ENCODE results near the gene SLC4A11. TPM values are rescaled to one million over a fixed set of nuclear protein-coding genes. Genes with fewer than 3 reads are reported as not detected.

SLC4A11 gene
- polyA plus RNA-seq, 1 of the 3 experiments (the other 2 are of a cell fraction): 2.7 TPM

DNA sequence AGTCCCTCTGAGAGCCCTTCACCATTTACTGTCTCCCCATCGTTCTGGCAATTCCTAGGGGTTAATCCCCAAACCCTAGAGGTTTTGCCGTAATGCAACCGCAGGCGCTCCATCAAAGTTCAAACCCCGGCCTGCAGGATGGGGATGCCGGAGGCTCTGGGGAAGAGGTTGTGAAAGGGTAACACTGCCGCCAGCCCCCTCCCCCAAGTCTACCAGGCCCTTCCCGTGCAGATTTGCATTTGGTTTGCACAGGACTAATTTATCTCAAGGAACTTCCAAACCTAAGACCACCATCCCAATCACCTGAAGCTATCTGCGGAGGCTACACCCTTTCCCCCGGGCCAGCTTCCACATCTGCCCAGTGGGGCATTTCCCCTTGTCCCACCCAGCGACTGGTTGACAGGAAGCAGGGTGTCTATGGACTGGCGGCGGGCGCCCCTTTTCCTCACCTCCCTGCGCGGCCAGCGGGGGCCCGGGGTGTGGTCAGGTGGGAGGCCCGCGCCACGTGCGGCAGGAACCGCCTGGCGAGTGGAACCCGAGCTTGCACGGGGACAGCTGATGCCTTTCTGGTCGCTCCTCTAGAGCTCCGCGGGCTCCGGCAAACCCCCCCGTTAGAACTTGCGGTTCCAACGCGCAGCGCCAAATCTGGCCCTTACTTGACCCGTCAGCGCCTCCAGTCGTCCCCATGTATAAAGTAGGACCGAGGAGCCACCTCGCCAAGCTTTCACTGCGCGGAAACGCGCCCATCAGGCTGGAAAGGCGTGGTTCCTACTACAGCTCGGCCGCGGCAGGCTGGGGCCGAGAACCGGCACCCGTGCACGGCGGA, 9.4 kb upstream of the SLC4A11 start:
- no peaks in the 10 kb centered on the region for H3K79me2 ChIP-seq (ENCODE audit: insufficient read depth)
- ChIA-PET CTCF (interaction anchor here (1.4 kb wide), 1 partner anchor 68 kb away, joined by 3 read pairs; no protein-coding TSS in a partner anchor), POLR2A (interaction anchor here (0.6 to 1.5 kb wide), 2 partner anchors 9 to 34 kb away, joined by 3 to 6 read pairs; no protein-coding TSS in a partner anchor)
- no peaks in the 10 kb centered on the region for H3K9me2 ChIP-seq
- H3K4me3 ChIP-seq (ENCODE audit: low read depth in 2 of 2, low read length in 1 of 2): no peak overlapping the region
- DNase-seq: no peak
- no peak overlapping the region for H3K27ac ChIP-seq (ENCODE audit: low read depth in 2 of 2, low read length in 1 of 2)
- H2AFZ ChIP-seq (ENCODE audit: low read depth): no peak overlapping the region
- H3K27me3 ChIP-seq (ENCODE audit: insufficient read depth): no peaks in the 10 kb centered on the region
- TF ChIP-seq RFX5 (IDR thresholded peaks at IDR 0.05; ENCODE audit: low read length) (no peak), RAD21 (IDR thresholded peaks at IDR 0.05; ENCODE audit: low read length) (no peak), TAF1 (IDR thresholded peaks at IDR 0.05; ENCODE audit: borderline replicate concordance, low read depth, low read length) (no peak), FOSL2 (IDR thresholded peaks at IDR 0.05; ENCODE audit: borderline replicate concordance, low read depth) (no peak), EP300 (IDR thresholded peaks at IDR 0.05; ENCODE audit: borderline replicate concordance in 1 of 2, low read depth in 1 of 2, low read length in 1 of 2) (no peak)
- TF ChIP-seq, protein P1, sequence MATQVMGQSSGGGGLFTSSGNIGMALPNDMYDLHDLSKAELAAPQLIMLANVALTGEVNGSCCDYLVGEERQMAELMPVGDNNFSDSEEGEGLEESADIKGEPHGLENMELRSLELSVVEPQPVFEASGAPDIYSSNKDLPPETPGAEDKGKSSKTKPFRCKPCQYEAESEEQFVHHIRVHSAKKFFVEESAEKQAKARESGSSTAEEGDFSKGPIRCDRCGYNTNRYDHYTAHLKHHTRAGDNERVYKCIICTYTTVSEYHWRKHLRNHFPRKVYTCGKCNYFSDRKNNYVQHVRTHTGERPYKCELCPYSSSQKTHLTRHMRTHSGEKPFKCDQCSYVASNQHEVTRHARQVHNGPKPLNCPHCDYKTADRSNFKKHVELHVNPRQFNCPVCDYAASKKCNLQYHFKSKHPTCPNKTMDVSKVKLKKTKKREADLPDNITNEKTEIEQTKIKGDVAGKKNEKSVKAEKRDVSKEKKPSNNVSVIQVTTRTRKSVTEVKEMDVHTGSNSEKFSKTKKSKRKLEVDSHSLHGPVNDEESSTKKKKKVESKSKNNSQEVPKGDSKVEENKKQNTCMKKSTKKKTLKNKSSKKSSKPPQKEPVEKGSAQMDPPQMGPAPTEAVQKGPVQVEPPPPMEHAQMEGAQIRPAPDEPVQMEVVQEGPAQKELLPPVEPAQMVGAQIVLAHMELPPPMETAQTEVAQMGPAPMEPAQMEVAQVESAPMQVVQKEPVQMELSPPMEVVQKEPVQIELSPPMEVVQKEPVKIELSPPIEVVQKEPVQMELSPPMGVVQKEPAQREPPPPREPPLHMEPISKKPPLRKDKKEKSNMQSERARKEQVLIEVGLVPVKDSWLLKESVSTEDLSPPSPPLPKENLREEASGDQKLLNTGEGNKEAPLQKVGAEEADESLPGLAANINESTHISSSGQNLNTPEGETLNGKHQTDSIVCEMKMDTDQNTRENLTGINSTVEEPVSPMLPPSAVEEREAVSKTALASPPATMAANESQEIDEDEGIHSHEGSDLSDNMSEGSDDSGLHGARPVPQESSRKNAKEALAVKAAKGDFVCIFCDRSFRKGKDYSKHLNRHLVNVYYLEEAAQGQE (IDR thresholded peaks at IDR 0.05; ENCODE audit: low read depth, low read length): no peak
- TF ChIP-seq, protein P2, sequence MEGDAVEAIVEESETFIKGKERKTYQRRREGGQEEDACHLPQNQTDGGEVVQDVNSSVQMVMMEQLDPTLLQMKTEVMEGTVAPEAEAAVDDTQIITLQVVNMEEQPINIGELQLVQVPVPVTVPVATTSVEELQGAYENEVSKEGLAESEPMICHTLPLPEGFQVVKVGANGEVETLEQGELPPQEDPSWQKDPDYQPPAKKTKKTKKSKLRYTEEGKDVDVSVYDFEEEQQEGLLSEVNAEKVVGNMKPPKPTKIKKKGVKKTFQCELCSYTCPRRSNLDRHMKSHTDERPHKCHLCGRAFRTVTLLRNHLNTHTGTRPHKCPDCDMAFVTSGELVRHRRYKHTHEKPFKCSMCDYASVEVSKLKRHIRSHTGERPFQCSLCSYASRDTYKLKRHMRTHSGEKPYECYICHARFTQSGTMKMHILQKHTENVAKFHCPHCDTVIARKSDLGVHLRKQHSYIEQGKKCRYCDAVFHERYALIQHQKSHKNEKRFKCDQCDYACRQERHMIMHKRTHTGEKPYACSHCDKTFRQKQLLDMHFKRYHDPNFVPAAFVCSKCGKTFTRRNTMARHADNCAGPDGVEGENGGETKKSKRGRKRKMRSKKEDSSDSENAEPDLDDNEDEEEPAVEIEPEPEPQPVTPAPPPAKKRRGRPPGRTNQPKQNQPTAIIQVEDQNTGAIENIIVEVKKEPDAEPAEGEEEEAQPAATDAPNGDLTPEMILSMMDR (IDR thresholded peaks at IDR 0.05): no peak
- H3F3A ChIP-seq (replicated peaks; ENCODE audit: insufficient read depth): no peaks in the 10 kb centered on the region
- no peaks in the 10 kb centered on the region for H3K9me3 ChIP-seq
- WGBS (ENCODE audit: low lambda C conversion rate): 92% methylated on average over 52 of the region's 53 CpGs
- no peaks in the 10 kb centered on the region for H3K4me1 ChIP-seq (ENCODE audit: control insufficient read depth in 1 of 2, insufficient read depth in 2 of 2, low read depth in 1 of 2, low read length in 1 of 2)
- H4K20me1 ChIP-seq (ENCODE audit: insufficient read depth): no peaks in the 10 kb centered on the region
- peaks cover 0 to 22% of the 10 kb centered on the region in 2 experiments for H3K36me3 ChIP-seq (replicated peaks in 1 of 2; ENCODE audit: control insufficient read depth in 1 of 2, insufficient read depth in 2 of 2, low read length in 1 of 2)
- H3K4me2 ChIP-seq: no peak overlapping the region
- no peak overlapping the region for H3K9ac ChIP-seq

DNA sequence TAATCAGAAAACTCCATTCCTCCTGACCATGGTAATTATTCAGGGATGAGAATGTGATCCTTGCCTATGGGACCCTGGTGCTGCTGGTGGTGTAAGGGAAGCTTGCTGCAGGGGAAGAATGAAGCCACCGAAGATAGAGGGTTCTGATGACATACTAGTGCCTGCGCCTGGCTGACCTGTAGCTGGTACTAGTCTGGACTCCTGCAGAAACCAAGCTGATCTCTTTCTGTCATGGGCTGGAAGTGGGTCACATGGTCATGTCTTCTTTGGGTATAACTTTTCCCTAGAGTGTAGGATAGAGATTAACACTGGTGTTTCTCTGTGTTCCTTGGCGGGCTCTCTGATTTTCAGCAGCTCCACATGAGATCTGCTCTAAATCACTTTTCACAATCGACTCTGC, 8.6 kb upstream of the SLC4A11 start:
- ChIA-PET POLR2A (interaction anchor here (0.6 to 1.5 kb wide), 2 partner anchors 8 to 447 kb away, joined by 4 to 6 read pairs; no protein-coding TSS in a partner anchor), CTCF (interaction anchor here (0.7 to 1.4 kb wide), 3 partner anchors 15 to 69 kb away, joined by 3 to 4 read pairs (median 3); no protein-coding TSS in a partner anchor)
- H3K27me3 ChIP-seq (ENCODE audit: insufficient read depth): no peaks in the 10 kb centered on the region
- H3F3A ChIP-seq (replicated peaks; ENCODE audit: insufficient read depth): no peaks in the 10 kb centered on the region
- no peak overlapping the region for H2AFZ ChIP-seq (ENCODE audit: low read depth)
- peaks cover 0 to 19% of the 10 kb centered on the region in 2 experiments for H3K36me3 ChIP-seq (replicated peaks in 1 of 2; ENCODE audit: control insufficient read depth in 1 of 2, insufficient read depth in 2 of 2, low read length in 1 of 2)
- DNase-seq: no peak
- no peaks in the 10 kb centered on the region for H3K79me2 ChIP-seq (ENCODE audit: insufficient read depth)
- no peaks in the 10 kb centered on the region for H4K20me1 ChIP-seq (ENCODE audit: insufficient read depth)
- no peaks in the 10 kb centered on the region for H3K9me2 ChIP-seq
- no peak overlapping the region for H3K9ac ChIP-seq
- no peak overlapping the region for H3K27ac ChIP-seq (ENCODE audit: low read depth in 2 of 2, low read length in 1 of 2)
- no peaks in the 10 kb centered on the region for H3K9me3 ChIP-seq
- H3K4me2 ChIP-seq: no peak overlapping the region
- 70% methylated on average over 3 of the region's 4 CpGs for WGBS (ENCODE audit: low lambda C conversion rate)
- no peaks in the 10 kb centered on the region for H3K4me1 ChIP-seq (ENCODE audit: control insufficient read depth in 1 of 2, insufficient read depth in 2 of 2, low read depth in 1 of 2, low read length in 1 of 2)
- no peak overlapping the region for H3K4me3 ChIP-seq (ENCODE audit: low read depth in 2 of 2, low read length in 1 of 2)
- TF ChIP-seq MEF2A (IDR thresholded peaks at IDR 0.05; ENCODE audit: borderline replicate concordance, low read depth) (no peak), JUND (IDR thresholded peaks at IDR 0.05) (no peak), CHD2 (IDR thresholded peaks at IDR 0.05; ENCODE audit: low read length, partially characterized antibody) (no peak), RXRA (IDR thresholded peaks at IDR 0.05; ENCODE audit: borderline replicate concordance, low read depth) (no peak), RCOR1 (IDR thresholded peaks at IDR 0.05; ENCODE audit: low read length) (no peak), TEAD4 (IDR thresholded peaks at IDR 0.05; ENCODE audit: borderline replicate concordance, insufficient read depth) (no peak), FOSL2 (IDR thresholded peaks at IDR 0.05; ENCODE audit: borderline replicate concordance, low read depth) (no peak)
- TF ChIP-seq, protein P3, sequence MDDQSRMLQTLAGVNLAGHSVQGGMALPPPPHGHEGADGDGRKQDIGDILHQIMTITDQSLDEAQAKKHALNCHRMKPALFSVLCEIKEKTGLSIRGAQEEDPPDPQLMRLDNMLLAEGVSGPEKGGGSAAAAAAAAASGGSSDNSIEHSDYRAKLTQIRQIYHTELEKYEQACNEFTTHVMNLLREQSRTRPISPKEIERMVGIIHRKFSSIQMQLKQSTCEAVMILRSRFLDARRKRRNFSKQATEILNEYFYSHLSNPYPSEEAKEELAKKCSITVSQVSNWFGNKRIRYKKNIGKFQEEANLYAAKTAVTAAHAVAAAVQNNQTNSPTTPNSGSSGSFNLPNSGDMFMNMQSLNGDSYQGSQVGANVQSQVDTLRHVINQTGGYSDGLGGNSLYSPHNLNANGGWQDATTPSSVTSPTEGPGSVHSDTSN (IDR thresholded peaks at IDR 0.05): no peak
- TF ChIP-seq, protein P2 (IDR thresholded peaks at IDR 0.05): no peak
- TF ChIP-seq, protein P4, sequence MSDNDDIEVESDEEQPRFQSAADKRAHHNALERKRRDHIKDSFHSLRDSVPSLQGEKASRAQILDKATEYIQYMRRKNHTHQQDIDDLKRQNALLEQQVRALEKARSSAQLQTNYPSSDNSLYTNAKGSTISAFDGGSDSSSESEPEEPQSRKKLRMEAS (IDR thresholded peaks at IDR 0.05; ENCODE audit: low read depth): no peak
